NCI-H2196 treated with DMSO at 0.1 percent for 48 hours (cell line): ENCODE measurements around the gene LRRC59.

Experiments used
- DNase-seq: peaks from one replicate; lab custom pipeline; 2025; ENCODE audit not compliant: unreplicated experiment; lab: John Stamatoyannopoulos, UW

Gene LRRC59

GRCh38 chr17:50363217-50364060 lies 33.9 kb downstream of the LRRC59 start:
- DNase-seq, result peak; percentile 74

GRCh38 chr17:50362661-50363060 lies 34.7 kb downstream of the LRRC59 start:
- DNase-seq, result no peak

GRCh38 chr17:50361561-50362480 lies 35.5 kb downstream of the LRRC59 start:
- peak; percentile 19 for DNase-seq

- DNase-seq, result no peak
These were observed 36.7 kb downstream of the LRRC59 start for GRCh38 chr17:50360486-50361115.

- DNase-seq, result no peak
These were observed 37.3 kb downstream of the LRRC59 start for GRCh38 chr17:50359998-50360461.

GRCh38 chr17:50359005-50359699 lies 38.2 kb downstream of the LRRC59 start:
- no peak for DNase-seq

GRCh38 chr17:50358177-50358576 lies 39.1 kb downstream of the LRRC59 start:
- no peak for DNase-seq

GRCh38 chr17:50356892-50357510 lies 40.3 kb downstream of the LRRC59 start:
- DNase-seq, result no peak

GRCh38 chr17:50356418-50356817 lies 40.9 kb downstream of the LRRC59 start:
- no peak for DNase-seq

- DNase-seq, result no peak
These were observed 41.5 kb downstream of the LRRC59 start for GRCh38 chr17:50355701-50356341.

- DNase-seq, result no peak
These were observed 42.0 kb downstream of the LRRC59 start for GRCh38 chr17:50355336-50355700.

GRCh38 chr17:50354776-50355175 lies 42.5 kb downstream of the LRRC59 start:
- no peak for DNase-seq

GRCh38 chr17:50354198-50354597 lies 43.1 kb downstream of the LRRC59 start:
- DNase-seq, result no peak

- DNase-seq, result no peak
These were observed 43.6 kb downstream of the LRRC59 start for GRCh38 chr17:50353600-50354195.

GRCh38 chr17:50352693-50353599 lies 44.4 kb downstream of the LRRC59 start:
- DNase-seq, result no peak

GRCh38 chr17:50352072-50352692 lies 45.1 kb downstream of the LRRC59 start:
- DNase-seq, result no peak

- no peak for DNase-seq
These were observed 46.6 kb downstream of the LRRC59 start for GRCh38 chr17:50350733-50351132.

- DNase-seq, result no peak
These were observed 48.1 kb downstream of the LRRC59 start for GRCh38 chr17:50349243-50349600.
